HG03064 (cell line): ENCODE results near the gene SPNS2.
"Not testable (repeated sequence)": the region's sequence is repeated elsewhere in the genome, so short reads cannot be mapped to it uniquely, and the experiment has no call there.

Experiments used
- ATAC-seq: cut with Tn5 transposase; IDR thresholded peaks from one replicate; pipeline ENCODE4 v1.9.1; 2021; ENCODE audit warnings: low read depth; ENCODE audit not compliant: unreplicated experiment

Gene SPNS2

GRCh38 chr17:4562015-4562969 is 63.6 kb downstream of the SPNS2 start:
- ATAC-seq, result no peak

DNA sequence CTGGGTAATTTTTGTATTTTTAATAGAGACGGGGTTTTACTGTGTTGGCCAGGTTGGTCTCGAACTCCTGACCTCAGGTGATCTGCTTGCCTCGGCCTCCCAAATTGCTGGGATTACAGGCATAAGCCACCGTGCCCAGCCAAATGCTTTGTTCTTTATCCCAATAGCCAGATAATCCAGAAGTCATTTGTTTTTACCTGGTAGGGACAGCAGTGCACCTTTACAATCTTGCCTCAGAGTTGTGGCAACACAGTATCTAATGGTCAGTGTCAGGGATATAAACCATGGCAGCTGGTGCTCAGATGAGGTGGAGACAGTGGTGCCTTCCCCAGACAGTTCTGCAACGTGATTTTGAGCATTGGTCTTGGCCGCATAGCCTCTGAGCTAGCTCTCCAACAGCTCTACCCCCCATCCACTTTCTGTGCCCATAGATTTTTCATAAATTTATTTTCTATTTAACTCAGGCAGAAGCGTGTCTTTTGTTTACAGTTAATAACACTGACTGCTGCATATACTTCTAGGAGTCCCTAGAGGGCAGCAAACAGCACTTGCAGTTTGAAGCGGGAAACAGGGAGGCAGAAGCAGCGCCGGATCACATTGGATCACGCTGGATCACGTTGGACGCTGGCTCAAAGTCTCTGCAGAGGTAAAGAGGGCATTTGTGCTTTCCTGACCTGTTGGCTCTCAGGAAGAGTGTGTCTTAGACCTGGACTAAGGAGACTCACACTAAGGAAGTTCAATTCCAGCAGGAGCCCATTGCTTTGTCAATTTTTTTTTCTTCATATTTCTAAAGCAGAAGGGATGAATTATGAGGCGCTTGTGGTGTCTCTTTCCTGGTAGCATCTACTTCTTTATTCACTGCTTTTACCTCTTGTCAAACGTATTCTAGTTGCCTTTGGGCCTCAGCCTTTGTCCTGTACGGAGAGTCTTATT is 66.8 kb downstream of the SPNS2 start:
- ATAC-seq, result no peak

GRCh38 chr17:4566785-4567184 is 68.1 kb downstream of the SPNS2 start:
- ATAC-seq, result no peak

GRCh38 chr17:4569591-4569990 is 70.9 kb downstream of the SPNS2 start:
- ATAC-seq, result no peak

- ATAC-seq, result no peak
Observed at GRCh38 chr17:4572131-4572530, 73.5 kb downstream of the SPNS2 start.

- no peak for ATAC-seq
Observed at GRCh38 chr17:4573115-4573514, 74.4 kb downstream of the SPNS2 start.

DNA sequence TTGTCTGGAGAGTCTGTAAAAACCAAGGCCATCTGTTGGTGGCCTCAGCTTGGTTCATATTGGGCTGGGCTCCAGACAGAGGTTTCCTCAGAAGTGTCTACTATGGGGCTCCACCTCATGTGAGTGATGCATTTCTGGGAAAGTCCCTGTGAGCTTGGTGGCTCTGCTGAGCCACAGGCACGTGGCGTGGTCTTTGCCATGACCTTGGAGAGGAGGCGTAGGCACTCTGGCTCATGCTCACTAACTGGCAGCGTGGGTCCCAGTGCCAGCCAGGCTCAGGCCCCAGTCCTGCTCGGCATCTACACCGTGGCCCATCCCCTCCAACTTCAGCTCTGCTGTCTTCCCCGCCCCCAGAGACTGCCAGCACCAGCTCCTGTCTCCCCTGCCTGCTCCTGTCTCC is 75.0 kb downstream of the SPNS2 start:
- ATAC-seq, result no peak

DNA sequence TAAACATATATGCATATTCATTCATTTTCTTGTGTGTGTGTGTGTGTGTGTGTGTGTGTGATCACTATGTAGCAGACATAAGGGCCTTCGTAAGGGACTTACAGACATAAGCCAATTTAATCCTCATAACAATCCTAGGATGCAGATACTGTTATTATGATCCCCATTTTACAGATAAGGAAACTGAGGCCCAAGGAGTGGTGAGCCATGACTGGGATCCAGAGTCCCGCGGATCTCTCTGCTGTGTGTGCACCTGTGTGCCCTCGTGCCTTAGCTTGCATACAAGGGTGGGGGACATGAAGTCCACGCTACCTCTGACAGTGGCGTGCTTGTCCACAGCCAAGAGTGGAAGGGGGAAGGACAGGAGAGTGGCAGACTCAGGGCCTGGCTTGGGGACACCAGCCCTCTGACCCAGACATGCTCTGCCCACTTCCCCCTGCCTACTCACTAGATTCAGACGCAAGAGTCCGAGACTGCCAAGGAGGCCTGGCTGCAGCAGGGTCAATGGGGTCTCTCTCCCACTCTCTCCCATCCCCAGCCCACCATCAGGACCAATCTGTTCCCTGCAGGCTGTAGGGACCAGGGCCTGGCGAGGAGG is 75.9 kb downstream of the SPNS2 start:
- no peak for ATAC-seq

DNA sequence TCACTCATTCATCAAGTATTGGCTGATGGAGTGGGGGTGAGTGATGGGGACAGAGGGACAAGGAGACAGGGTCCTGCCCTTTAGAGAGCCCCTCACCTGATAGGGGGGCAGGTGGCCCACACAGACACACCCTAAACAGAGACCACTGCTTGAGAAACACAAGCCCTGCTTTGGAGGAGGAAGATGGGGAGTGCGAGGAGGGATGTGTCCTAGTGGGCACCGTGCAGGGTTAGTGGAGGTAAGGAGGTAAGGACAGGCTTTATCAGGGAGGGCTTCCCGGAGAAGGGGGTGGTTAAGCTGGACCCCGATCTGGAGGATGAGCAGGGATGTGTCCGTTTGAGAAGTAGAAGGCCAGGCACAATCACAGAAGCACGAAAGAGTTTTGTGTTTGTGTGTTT is 77.5 kb downstream of the SPNS2 start:
- no peak for ATAC-seq

GRCh38 chr17:4576729-4577322 is 78.1 kb downstream of the SPNS2 start:
- no peak for ATAC-seq

- no peak for ATAC-seq
Observed at GRCh38 chr17:4577386-4577993, 78.8 kb downstream of the SPNS2 start.

GRCh38 chr17:4578349-4578748 is 79.7 kb downstream of the SPNS2 start:
- not testable (repeated sequence) for ATAC-seq

GRCh38 chr17:4579678-4580077 is 81.0 kb downstream of the SPNS2 start:
- no peak for ATAC-seq

DNA sequence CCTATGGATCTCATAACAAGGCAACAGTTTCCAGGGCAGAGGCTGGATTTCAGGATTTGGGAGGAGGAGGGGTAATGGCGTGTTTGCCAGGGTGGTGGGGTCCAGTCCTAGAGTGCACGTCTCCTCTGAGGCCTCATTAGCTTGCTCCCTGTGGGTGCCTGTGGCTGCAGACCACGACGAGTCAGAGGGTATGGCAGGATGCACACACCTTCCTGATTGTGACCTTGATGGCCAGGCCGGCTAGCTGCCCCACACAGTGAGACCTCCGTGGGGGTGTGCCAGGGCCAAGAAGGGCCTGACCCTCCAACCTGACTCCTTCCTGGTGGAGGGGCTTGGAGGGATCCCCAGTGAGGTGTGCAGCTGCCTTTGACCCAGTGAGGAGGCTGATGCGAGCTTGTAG is 81.6 kb downstream of the SPNS2 start:
- no peak for ATAC-seq

- ATAC-seq, result no peak
Observed at GRCh38 chr17:4582101-4582501, 83.4 kb downstream of the SPNS2 start.

- ATAC-seq, result no peak
Observed at GRCh38 chr17:4582691-4583090, 84.0 kb downstream of the SPNS2 start.

DNA sequence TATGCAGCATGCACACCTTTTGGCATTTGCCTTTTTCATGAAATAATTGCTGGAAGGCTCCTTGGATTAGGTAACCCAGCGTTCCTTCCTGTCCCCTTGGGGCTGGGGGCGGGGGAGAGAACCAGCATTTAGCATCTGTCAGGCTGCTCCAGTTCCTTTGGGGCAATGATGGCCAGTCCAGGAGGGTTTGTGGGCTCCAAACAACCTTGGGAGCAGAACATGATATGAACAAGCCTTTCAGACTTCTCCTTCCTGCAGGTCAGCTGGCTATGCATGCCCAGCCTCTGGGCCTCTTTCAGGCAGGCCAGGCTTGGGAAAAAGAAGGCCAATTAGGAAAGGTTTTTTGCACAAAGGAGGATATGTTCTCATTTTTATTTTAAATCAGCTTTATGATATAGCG is 84.5 kb downstream of the SPNS2 start:
- no peak for ATAC-seq

- no peak for ATAC-seq
Observed at GRCh38 chr17:4583782-4584100, 85.1 kb downstream of the SPNS2 start.

DNA sequence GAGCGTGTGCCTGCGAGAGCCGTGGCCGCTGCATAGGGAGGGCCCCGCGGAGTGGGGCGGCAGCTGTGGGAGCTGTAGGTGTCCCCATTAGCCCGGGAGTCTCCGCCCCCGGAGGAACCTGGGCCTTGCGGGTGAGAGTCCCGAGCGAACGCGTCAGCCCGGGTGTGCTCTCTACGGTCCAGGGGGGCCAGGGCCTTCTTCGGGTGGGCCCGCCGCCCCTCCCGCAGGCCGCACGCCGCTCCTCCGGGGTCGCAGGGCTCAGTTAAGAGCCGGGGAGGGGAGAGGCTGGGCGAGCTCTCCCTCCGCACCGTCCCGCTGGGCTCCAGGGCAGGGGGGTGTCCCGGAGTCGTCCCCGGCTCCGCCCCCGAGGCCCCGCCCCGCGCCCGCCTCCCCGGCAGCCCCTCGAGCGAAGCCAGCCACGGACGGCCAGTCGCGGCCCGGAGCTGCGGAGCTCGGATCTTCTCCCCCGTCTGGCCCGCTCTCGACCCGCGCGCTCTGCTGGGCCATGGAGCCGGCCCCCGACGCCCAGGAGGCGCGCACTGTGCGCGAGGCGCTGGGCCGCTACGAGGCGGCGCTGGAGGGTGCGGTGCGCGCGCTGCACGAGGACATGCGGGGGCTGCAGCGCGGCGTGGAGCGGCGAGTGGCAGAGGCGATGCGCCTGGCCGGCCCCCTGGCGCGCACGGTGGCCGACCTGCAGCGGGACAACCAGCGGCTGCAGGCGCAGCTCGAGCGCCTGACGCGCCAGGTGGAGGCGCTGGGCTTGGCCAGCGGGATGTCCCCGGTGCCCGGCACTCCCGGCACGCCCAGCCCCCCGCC is 85.6 kb downstream of the SPNS2 start, which contains the start of gene SMTNL2:
Gene SMTNL2 (plus strand): TSS at position 429 of the 816 bp plus-strand sequence. CDS start 77 bp downstream, at position 506.
- no peak for ATAC-seq
